Keratinocyte (primary cell): ENCODE results near the gene UBAC2.

ENCODE experiments used
- EZH2 ChIP-seq: IDR thresholded peaks from one replicate; pipeline ENCODE4 v1.6.1; 2012; ENCODE audit warnings: inconsistent platforms, mild to moderate bottlenecking, low read length, moderate library complexity
- TF ChIP-seq, protein P1 (sequence below), 3 experiments: IDR thresholded peaks in 1 of 3; conservative IDR thresholded peaks in 1 of 3; optimal IDR thresholded peaks in 1 of 3; 2 replicates in 2 of 3; 3 replicates in 1 of 3; pipeline versions ENCODE3 to v1.5.1; 2011; ENCODE audit warnings: low read length in 3 of 3, mild to moderate bottlenecking in 3 of 3, moderate library complexity in 2 of 3, control low read depth in 1 of 3, inconsistent platforms in 1 of 3; ENCODE audit not compliant: insufficient read depth in 2 of 3; ENCODE audit errors: extremely low read depth in 1 of 3

- TF ChIP-seq, protein P1, sequence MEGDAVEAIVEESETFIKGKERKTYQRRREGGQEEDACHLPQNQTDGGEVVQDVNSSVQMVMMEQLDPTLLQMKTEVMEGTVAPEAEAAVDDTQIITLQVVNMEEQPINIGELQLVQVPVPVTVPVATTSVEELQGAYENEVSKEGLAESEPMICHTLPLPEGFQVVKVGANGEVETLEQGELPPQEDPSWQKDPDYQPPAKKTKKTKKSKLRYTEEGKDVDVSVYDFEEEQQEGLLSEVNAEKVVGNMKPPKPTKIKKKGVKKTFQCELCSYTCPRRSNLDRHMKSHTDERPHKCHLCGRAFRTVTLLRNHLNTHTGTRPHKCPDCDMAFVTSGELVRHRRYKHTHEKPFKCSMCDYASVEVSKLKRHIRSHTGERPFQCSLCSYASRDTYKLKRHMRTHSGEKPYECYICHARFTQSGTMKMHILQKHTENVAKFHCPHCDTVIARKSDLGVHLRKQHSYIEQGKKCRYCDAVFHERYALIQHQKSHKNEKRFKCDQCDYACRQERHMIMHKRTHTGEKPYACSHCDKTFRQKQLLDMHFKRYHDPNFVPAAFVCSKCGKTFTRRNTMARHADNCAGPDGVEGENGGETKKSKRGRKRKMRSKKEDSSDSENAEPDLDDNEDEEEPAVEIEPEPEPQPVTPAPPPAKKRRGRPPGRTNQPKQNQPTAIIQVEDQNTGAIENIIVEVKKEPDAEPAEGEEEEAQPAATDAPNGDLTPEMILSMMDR (optimal IDR thresholded peaks at IDR 0.05 in 1 of 3, IDR thresholded peaks at IDR 0.05 in 1 of 3, conservative IDR thresholded peaks at IDR 0.05 in 1 of 3; ENCODE audit: extremely low read depth in 1 of 3, insufficient read depth in 2 of 3, low read length in 3 of 3): no peak
- TF ChIP-seq EZH2: no peak
Measured at GRCh38 chr13:99266827-99267226, 66.2 kb downstream of the UBAC2 start.
